T-helper 1 cell treated with Interleukin-12 subunit alpha and Interleukin-12 subunit beta and Interleukin-4 antibody, amounts not matched to agents 30 ng/mL and 1 ng/mL, for 36 hours (primary cell): ENCODE measurements around the gene LCTL. TPM values are rescaled to one million over a fixed set of nuclear protein-coding genes. Genes with fewer than 3 reads are reported as not detected.

Experiments used
- intact Hi-C: fragments of 100-400 bp; cut with micrococcal nuclease; formaldehyde crosslinking; loops from one replicate; pipeline ENCODE4 v1.15.1; 2024
- total RNA-seq: library from RNA; stranded (reverse); gene quantifications from 2 replicates; pipeline ENCODE4 v1.2.3, GENCODE V29; 2022

The LCTL gene
- total RNA-seq, 1 donor from 2014 or later: not detected

DNA sequence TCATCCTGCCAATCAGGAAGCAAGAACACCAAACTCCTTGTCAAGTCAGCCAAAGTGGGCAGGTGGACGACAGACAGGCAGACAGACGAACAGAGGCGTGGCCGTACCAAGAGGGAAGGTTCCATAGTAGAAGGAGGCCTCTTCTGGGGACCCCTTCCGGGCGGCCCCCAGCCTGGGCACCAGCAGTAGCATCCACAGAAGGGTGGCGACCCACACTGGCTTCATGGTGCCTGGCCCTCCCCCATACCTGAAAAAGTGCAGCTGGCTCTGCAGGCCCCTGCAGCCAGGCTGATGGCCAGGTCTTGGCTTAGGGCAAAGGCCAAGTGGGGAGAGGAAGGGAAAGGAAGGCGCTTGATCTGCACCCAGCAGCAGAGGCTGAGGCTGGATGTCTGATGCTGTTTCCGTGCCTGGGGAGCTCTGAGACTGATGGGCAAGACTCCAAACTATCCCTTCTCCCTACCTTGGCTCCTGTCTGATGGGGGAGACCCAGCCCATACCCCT lies 607 bp downstream of the LCTL start:
- intact Hi-C loops: no loop called here

DNA sequence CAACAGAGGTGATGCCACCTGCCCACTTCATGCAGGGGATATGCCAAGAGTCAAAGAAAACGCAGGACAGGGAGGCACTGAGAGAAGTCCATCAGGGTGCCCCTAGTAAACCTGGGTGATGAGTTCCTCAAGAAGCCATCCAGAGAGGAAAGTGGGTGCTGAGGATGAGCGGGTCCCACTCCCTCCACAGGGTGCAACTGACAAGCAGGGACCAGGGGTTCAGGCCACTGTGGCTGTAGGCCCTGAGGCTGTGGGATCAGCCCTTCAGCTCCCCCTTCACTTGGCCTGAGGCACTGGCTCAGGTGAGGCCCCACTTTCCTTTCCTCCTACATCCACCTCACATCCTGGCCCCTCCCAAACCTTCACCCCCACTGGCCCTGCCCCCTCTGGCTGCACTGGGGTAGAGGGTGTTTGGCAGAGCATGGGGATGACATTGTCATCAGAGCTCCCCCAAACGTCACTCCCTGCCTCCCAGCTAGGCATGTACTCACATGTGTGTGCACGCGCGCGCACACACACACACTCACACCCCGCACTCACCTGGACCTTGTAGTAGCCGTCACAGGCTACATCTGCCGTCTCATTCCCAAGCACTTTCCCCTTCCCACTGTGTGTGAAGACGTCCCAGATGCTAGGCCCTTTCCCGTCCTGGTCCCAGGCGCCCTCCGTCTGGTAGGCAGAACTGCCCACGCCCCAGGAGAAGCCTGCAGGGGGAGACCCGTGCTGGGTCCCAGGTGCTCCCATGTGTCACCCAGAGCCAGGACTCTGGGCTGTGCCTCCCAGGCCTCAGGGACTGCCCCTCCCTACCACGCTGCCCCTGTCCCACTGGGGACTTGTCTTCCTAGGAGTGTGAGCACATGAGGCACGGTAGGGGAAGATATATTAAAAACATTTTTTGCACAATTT lies 1.4 kb downstream of the LCTL start:
- intact Hi-C loops: no loop called here

DNA sequence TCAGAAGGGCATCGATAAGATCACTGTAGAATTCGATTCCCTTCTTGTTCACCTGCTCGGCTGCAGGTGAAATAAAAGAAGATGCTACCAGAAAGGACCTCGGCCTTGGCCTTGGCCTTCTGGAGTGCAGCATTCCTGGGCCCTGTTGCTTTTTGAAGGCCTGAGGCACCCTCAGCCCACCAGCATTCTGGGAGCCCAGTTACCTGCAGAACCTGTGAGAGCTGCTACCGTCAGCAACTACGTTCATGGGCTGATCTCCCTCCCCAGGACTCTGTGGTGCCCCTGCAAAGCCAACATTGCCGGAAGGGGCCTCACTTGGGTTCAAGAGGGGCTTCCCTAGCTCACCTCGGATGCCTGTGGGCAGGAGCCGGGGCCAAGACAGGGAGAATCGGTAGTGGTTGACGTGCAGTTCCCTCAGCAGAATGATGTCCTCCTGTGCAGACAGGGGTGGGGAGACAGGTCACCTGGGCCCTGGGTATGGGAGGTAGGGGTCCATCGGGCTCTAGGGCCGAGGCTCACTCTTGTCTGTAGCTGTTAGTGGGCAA lies 2.2 kb downstream of the LCTL start:
- intact Hi-C loops: no loop called here

DNA sequence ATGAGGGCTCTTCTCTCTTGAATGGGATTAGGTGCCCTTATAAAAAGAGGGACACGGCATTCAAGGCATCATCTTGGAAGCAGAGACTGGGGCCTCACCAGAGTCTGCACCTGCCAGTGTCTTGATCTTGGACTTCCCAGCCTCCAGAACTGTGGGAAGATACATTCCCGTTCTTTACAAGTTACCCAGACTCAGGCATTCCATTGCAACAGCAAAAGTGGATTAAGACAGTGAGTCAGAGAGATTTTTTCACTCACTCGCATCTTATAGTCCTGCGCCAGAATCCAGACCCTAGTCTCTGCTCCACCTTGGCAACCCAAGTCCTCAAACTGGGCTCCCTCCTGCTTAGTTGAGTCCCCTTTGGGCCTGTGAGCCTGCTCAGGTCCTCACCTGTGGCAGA lies 2.7 kb downstream of the LCTL start:
- intact Hi-C loops: no loop called here

DNA sequence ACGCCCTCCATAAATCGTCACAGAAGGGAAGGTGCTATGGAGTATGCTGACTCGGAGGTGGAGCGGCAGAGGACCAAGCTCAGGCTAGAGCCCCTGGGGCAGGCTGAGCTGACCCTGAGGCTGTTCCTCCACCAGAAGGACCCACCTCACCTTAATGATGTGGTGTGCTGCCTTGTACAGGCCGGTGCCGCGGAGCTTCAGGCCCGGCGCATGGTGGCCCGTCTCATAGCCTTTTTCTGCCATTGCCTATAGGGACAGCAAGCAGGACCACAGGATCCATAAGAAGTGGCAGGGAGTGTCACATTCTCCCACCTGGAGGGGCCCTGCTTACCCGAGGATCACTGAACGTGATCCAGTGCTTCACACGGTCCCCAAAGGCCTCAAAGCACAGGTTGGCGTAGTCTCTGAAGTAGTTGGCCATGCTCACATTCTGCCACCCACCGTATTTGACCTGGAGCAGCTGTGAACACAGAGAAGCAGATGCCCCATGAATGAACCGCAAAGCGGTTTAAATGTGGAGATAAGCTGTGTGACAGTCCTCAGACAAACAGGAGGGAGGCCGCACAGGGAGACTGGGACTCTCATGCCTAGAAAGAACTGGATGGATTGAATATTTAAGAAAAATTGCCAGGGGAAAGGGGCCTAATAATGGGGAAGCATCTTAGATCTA lies 4.8 kb downstream of the LCTL start:
- intact Hi-C loops: no loop called here

DNA sequence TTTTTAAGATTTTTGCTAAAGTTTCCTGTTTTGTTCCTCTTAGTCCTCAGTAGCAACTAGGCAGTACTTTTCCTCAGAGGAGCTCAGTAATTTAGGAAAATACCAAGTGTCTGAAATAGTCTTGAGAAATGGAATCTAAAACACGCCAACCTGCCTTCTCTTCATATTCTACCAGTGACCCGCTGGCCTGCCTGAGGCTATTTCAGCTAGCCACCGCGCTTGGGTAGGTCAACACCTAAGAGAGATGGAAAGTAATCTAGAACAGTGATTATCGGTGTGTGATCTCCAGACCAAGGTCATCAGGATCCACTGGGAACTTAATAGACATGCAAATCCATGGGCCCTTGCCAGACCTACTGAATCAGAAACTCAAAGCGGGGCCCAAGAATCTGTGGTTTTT lies 7.5 kb downstream of the LCTL start:
- intact Hi-C loops: no loop called here

DNA sequence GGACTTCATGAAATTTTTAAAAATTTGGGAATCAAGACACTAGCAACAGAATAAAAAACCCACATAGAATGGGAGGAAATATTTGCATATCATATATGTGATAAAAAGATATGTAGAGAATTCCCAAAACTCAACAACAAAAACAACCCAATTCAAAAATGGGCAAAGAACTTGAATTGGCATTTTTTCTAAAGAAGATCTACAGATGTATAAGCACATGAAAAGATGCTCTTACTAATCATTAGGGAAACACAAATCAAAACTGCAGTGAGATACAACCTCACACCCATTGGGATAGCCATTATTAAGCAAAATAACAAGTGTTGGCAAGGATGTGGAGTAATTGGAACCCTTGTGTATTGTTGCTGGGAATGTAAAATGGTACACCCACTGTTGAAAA lies 10.1 kb downstream of the LCTL start:
- intact Hi-C loops: no loop called here

DNA sequence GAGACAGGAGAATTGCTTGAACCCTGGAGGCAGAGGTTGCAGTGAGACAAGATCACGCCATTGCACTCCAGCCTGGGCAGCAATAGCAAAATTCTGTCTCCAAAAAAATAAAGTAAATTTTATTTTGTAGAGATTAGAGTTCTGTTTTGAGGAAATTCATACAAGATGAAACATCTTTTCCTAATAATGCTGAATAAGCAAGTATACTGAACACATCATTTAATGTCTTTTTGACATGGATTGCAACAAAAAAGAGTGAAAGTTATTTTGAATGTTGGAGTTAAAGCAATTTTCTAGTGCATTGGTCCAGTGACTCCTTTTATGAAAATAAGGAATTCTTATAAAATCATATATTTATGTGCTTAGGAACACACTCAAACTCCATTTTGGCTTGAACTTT lies 20.5 kb downstream of the LCTL start:
- intact Hi-C loops: no loop called here

DNA sequence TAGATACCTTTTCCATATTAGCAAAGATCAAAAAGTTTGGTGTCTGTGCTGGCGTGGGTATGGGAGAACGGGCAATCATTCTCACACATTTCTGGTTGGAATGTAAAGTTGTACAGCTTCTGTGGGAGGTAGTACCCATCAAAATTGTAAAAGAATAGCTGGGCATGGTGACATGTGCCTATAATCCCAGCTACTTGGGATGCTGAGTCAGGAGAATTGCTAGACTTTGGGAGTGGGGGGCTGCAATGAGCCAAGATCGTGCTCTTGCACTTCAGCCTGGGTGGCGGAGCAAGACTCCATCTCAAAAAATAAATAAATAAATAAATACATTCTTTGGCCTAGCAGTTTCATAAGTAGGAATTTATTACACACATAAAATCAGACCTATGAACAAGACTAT lies 22.9 kb downstream of the LCTL start:
- intact Hi-C loops: no loop called here

DNA sequence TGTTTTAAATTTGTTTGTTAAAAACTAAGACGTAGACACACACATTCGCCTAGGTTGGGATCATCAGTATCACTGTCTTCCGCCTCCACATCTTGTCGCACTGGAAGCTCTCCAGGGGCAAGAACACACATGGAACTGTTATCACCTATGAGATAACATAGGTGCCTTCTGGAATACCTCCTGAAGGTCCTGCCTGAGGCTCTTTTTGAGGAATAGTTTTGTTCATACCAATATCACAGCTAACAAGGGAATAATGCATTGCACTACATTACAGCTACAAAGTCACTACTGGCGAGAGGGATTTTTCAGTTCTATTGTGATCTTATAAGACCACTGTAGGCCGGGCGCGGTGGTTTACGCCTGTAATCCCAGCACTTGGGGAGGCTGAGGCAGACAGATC lies 30.7 kb downstream of the LCTL start:
- intact Hi-C loops: no loop called here

DNA sequence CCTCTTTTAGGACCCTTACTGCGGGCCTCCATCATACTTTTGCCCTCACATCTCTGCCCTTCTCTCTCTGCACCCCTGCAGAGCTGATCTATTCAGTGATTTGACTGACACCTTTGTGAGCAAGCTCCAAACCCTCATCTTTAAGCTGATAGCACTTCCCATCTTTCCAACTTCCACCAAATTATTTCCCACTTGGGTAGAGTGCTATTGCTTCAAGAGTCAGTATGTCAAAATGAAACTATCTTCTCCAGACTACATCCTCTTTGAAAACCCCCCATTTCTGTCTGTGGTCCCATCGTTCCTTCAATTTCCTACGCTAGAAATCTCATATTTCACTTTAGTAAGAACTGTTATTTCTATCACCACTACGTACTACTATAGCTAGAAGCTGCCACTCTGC lies 41.0 kb downstream of the LCTL start:
- intact Hi-C loops: no loop called here

DNA sequence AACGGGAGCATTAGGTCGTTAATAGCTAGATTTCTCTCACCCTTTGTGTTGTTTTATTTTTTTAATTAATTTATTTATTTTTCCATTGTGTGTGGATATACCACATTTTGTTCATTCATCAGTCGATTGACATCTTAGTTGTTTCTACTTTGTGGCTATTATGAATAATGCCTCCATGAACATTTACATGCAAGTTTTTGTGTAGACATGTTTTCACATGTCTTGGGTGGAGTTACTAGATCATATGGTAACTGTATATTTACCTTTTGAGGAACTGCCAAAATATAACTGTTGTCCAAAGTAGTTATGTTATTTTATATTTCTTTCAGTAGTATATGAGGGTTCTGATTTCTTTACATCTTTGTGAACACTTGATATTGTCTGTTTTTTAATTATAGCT lies 41.9 kb downstream of the LCTL start:
- intact Hi-C loops: no loop called here

DNA sequence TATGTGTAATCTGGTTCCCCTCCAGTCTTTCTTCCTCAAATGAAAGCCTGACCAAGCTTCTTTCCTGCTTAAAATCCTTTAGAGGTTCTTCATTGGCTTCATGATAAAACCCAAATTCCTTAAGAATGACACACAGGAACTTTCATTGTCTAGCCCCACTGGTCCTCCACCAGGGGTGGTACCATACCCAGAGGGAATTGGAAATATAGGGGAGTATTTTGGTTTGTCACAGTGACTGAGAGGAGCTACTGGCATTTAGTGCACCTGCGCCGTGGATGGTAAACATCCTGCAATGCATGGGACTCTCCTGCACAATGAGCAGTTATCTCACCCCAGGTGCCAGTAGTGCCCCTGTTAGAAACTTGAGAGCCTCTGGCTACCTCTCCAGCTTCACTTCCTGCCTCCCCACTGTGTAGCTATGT lies 49.9 kb downstream of the LCTL start:
- intact Hi-C loops: no loop called here

DNA sequence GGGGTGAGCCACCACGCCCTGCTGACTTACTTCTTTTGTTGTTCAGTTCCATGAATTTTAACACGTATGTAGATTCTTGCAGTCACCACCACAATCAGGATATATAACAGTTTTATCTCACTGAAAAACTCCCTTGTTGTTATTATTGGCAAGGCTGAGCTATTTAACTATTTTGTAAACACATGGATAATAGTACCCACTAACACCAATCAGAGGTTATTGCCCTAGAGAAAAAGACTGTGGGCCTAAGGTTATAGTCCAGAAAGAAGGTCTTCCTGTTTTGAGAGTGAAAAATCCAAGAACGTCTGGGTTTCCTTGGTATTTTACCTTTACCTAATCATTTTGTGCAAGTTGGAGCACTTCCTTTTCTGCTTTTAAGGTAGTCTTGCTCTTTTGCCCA lies 51.2 kb downstream of the LCTL start:
- intact Hi-C loops: no loop called here

DNA sequence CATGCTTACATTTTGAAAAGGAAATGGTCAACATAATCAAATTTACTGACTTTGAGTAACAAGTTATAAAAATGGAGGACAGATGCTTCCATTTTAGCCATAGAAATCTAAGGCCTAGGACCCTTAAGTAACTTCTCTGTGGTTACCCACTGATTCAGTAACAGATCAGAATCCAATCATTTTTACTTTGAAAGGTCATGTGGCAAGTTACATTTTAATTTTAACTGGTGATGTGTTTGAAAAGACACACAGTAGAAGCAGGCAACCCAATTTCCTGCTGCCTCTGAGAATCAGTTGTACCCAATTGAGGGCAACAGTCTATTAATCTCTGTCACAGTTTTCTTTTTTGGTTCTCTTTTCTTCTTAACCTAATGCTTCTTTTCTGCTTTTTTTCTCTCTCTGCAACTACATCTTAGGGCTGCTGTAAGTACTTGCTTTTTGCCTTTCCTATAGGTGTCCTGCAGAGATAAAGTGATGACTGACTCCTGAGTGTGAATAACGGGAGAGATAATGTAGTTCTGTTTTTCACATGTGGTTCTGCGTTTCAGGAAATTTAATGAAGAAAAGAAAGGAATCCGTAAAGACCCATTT lies 57.4 kb downstream of the LCTL start:
- intact Hi-C loops: loop anchor here (5.0 to 10.0 kb wide), 3 partner anchors 624 to 1769 kb away; partner anchors contain the start of genes FEM1B and RNU5B-1

DNA sequence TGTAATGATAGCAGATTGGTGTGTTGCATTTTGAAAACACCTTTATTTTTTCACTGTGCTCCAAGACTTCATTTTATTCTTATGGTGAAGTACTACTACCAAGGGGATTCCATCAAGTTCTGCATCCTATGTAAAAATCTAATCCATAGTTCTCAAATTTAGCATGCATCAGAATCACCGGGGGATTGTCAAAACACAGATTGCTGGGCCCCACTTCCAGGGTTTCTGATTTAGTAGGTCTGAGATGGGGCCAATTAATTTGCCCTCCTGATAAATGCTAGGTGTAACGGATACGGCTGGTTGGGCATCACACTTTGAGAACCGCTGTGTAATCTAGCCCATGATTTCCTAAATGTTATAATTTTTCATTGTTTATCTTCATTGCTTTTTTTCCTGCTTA lies 60.0 kb downstream of the LCTL start:
- intact Hi-C loops: loop anchor here (1.0 to 10.0 kb wide), 10 partner anchors 9 to 1771 kb away; partner anchors contain the start of genes AAGAB, DPP8, FEM1B and IQCH

DNA sequence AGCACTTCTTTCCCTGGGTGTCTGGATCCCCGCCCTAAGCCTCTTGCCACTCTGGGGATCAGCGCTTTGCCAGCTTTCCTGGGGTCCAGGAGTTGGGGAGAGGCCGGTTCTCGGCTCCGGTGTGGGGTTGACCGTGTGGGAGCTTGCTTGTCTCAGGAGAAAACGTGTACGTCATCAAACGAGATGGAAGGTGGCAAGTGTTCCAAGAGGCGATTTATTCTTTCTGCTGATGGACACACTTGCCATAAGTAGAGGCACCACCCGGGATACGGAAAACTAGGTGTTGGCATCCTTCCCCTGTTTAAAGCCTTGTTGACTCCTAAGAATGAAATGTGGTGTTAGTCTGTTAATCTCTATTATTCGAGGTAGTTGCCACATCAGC lies 60.4 kb downstream of the LCTL start:
- intact Hi-C loops: loop anchor here (1.0 to 10.0 kb wide), 10 partner anchors 8 to 1772 kb away; partner anchors contain the start of genes AAGAB, DPP8, FEM1B and IQCH

DNA sequence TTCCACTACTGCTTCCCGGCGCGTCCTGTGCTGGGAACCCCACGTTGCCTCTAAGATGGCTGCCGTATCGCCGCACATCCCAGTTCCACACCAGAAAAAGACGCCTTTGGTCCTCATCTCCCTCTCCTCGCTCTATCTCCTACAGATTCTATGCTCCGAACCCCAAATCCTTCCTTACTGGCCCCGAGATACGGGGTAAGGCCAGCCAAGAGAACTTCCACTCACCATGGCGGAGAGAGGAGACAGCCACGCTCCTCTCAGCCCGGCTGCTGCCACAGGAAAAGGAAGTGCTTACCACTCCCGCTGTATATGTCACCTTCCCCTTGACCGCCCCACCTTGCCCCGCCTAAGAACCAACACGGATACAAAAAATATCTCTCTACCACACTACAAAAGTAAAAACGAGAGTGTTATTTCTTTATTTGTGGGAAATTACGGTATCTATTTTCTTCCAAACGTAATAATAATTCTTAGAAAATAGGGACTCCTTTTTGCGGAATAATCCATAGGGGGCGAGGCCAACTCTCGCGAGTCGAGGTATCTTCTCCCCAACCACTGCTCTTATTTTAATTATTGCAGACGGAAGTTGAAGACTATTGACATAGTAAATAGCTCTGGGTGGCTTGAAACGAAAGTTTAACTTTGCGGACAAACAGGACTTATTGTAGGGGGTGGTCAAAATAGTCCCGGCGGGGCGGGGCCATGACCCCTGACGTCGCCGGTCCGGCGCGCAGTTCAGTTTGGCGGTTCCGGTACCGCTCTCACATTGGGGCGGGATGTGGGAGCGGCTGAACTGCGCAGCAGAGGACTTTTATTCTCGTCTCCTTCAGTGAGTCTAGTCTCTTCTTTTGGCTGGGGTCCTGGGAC lies 61.0 kb downstream of the LCTL start, which contains the start of the genes RPL4 and ZWILCH:
Gene RPL4 (minus strand): TSS at position 293 of the 867 bp plus-strand sequence. CDS start 65 bp downstream, at position 228.
Gene ZWILCH (plus strand): TSS at position 764 of the 867 bp plus-strand sequence. CDS start 13 bp downstream, at position 777.
- intact Hi-C loops: loop anchor here (1.0 to 10.0 kb wide), 11 partner anchors 7 to 1773 kb away; partner anchors contain the start of genes AAGAB, DIS3L, DPP8 and FEM1B

DNA sequence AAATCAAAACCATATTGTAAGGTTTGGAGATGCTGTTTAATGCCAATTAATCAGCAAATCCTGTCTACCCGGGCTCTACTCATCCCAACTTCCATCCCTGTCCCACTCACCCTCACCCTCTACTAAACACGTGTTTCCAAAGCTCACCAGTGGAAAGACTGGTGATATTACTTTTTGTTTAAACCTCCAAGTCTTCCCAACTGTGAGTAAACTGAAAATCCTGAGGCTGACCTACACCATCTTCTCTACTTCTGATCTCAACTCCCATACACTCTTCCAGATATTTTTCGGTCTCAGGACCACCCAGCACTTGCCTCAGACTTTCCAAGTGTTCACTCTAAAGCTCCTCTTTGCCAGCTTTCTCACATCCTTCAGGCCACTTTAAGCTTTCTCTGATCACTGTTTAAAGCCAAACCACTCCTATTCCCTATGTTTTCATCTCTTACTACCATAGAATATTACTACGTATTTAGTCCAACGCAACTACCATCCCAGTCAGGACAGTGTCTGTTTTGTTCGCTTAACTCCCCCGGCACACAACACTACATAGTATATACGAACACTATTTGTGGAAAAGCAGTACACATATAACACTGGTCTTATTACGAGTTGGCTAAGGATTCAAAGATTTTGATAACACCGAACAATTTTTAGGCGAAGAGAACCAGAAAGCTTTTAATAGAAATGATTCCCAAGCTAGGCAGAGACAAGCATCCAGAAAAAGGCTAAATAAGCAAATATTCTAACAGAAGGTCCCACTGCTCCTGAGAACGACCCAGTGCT lies 61.8 kb downstream of the LCTL start:
- intact Hi-C loops: loop anchor here (1.0 to 10.0 kb wide), 4 partner anchors 63 to 987 kb away; partner anchors contain the start of genes DIS3L and DPP8
